ENCODE measurements around the gene NQO2.
A peak's percentile ranks its signal among the peaks of the same experiment; 100 is the strongest.

GRCh38 chr6:3068329-3069214, 68.9 kb downstream of the NQO2 start, which contains the start of gene RIPK1:
- peak in 5 of 6 experiments; percentile 13 to 50 (median 26) for TF ChIP-seq CTCF (IDR thresholded peaks at IDR 0.05)
- TF ChIP-seq POLR2A (IDR thresholded peaks at IDR 0.05), result peak; percentile 65 to 97 (median 92)
- peak; percentile 90 to 93 for TF ChIP-seq POLR2AphosphoS5 (IDR thresholded peaks at IDR 0.05)
